HAP-1 (cell line): ENCODE measurements around the gene ANKRD35.
"Not testable (repeated sequence)": the region's sequence is repeated elsewhere in the genome, so short reads cannot be mapped to it uniquely, and the experiment has no call there.

Source experiments
- DNase-seq, 2 experiments: peaks; one replicate each; pipeline ENCODE4 v3.0.0-alpha.2; 2016 to 2020; ENCODE audit warnings: low spot score in 2 of 2
- H3K27me3 ChIP-seq: fragments of 250-450 bp; sonication (Bioruptor Pico); 2 replicates; pipeline ENCODE4 v1.5.1; 2020; ENCODE audit warnings: low read depth, mild to moderate bottlenecking, moderate library complexity
- H3K36me3 ChIP-seq: fragments of 250-450 bp; sonication (Bioruptor Pico); replicated peaks from 2 replicates; pipeline ENCODE4 v1.5.1; 2020; ENCODE audit warnings: mild to moderate bottlenecking
- H3K4me1 ChIP-seq: fragments of 250-450 bp; sonication (Bioruptor Pico); 2 replicates; pipeline ENCODE4 v1.5.1; 2020; ENCODE audit warnings: mild to moderate bottlenecking
- H3K4me3 ChIP-seq: fragments of 250-450 bp; sonication (Bioruptor Pico); 2 replicates; pipeline ENCODE4 v1.5.1; 2020; ENCODE audit warnings: mild to moderate bottlenecking, moderate library complexity
- H3K9me3 ChIP-seq: fragments of 250-450 bp; sonication (Bioruptor Pico); 2 replicates; pipeline ENCODE4 v1.5.1; 2020; ENCODE audit warnings: mild to moderate bottlenecking, moderate library complexity
- in situ Hi-C: fragments of 300-500 bp; cut with MboI; formaldehyde crosslinking; loops from 3 replicates; pipeline ENCODE4 v1.14.3; 2020; ENCODE audit warnings: low sequenced_read_pairs, inconsistent platforms, mixed read lengths

The ANKRD35 gene

DNA sequence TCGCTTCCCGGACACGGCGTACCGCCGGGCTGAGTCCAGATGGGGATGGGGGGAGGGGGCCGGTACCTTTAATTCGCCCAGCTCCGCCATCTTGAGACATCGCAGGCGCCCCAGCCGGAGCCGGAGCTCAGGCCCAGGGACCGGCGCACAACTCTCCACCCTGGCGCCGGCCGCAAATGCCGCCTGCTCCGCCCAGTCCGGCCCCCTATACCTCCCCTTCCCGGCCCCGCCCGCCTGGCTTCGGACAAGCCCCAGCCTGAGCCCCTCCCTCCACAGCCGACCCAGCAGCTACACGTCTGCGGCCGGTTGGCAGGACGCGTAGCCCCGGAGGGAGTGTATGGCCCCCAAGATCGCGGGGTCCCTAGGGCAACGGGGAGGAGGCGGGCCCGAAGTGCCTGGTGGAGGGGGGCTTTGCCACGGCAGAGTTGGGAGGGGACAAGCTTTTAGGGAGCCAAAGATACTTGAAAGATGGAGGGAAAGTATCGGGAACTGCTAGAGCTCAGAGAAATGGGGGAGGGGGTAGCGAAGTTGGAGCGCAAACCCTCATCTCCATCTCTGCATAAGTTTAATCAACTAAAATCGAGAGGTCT, 26.7 kb downstream of the ANKRD35 start, which contains the start of gene PIAS3:
TSS of gene PIAS3 (minus strand) at position 181 of the 590 bp plus-strand sequence. CDS start at position 90, 91 bp downstream.
- Histone ChIP-seq H3K4me3 (peak within 1 kb of the TSS; percentile 95), H3K36me3 (peaks cover 20% of the 10 kb centered on the region), H3K27me3 (0 out of 2 replicates have a peak, but pooled peaks cover 2% of the 10 kb centered on the region), H3K9me3 (peaks cover 4% of the 10 kb centered on the region; the same call in 1 of the 2 replicates), H3K4me1 (peaks cover 11% of the 10 kb centered on the region)
- DNase-seq: peak; percentile 92 to 99
- in situ Hi-C loops: no loop called here

DNA sequence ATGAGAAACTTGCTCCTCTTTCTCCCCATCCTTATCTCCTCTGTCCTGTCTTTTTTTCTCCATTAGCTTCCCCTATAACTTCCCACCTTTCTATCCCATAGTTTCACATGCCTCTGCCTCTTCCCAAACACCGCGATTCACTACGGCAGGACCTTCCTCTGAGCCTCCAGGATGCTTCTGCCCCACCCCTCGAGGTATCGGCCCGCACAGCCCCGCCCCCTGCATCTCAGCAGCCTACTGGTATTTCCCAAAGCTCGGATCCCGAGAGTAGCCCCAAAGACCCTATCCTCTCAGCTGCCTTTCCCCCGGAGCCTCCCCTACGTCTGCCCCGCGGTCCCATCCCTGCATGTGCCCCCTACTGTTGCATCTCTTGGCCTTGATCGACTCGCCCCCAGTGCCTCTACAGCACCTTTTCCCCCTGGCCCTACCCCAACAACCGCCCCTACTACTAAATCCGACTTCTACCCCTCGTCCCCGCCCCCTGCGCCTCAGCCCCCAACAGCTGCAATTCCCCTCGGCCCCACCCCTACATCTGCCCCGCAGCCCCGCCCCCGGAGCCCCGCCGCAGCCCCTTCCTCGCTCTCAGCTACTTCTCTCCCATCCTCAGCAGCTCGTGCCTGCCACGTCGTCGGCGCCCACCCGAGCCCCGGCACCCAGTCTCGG, 27.3 kb downstream of the ANKRD35 start:
- peak overlapping the region; percentile 95 for H3K4me3 ChIP-seq
- H3K9me3 ChIP-seq: peaks cover 4% of the 10 kb centered on the region; the same call in 1 of the 2 replicates
- H3K36me3 ChIP-seq: peaks cover 23% of the 10 kb centered on the region
- in situ Hi-C loops: no loop called here
- H3K4me1 ChIP-seq: peaks cover 11% of the 10 kb centered on the region
- DNase-seq: peak; percentile 40 to 86
- no peaks in the 10 kb centered on the region for H3K27me3 ChIP-seq

DNA sequence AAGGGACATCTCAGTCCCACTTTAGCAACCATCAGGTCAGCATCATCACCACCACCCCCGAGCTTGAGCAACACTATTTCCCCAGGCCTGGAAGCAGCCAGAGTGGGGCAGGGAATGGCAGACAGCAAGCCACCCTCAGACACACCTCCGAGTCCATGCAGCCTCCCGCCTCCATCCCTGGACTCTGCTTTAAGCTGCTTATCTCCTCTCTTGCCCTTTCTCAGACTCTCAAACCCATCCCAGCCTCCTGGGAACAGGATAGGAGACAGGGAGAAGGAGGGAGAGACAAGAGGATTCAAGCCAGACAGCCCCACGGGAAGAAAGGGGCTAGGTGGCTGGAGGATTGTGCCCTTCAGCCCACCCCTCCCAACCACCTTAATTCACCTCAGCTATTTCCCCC, 28.5 kb downstream of the ANKRD35 start:
- peaks cover 11% of the 10 kb centered on the region for H3K4me1 ChIP-seq
- no peak overlapping the region for H3K4me3 ChIP-seq
- in situ Hi-C loops: no loop called here
- H3K9me3 ChIP-seq: peaks cover 4% of the 10 kb centered on the region; the same call in 1 of the 2 replicates
- DNase-seq: no peak
- H3K27me3 ChIP-seq: no peaks in the 10 kb centered on the region
- peaks cover 26% of the 10 kb centered on the region for H3K36me3 ChIP-seq

- in situ Hi-C loops: no loop called here
- peaks cover 8% of the 10 kb centered on the region for H3K4me1 ChIP-seq
- peak in 1 of 2 experiments; percentile 19 for DNase-seq
- H3K9me3 ChIP-seq: peaks cover 4% of the 10 kb centered on the region; the same call in 1 of the 2 replicates
- H3K4me3 ChIP-seq: no peak overlapping the region
- no peaks in the 10 kb centered on the region for H3K27me3 ChIP-seq
- peaks cover 35% of the 10 kb centered on the region for H3K36me3 ChIP-seq
Observed at GRCh38 chr1:145855426-145855948, 30.2 kb downstream of the ANKRD35 start.

- in situ Hi-C loops: no loop called here
Observed at GRCh38 chr1:145849356-145850160, 36.1 kb downstream of the ANKRD35 start.

DNA sequence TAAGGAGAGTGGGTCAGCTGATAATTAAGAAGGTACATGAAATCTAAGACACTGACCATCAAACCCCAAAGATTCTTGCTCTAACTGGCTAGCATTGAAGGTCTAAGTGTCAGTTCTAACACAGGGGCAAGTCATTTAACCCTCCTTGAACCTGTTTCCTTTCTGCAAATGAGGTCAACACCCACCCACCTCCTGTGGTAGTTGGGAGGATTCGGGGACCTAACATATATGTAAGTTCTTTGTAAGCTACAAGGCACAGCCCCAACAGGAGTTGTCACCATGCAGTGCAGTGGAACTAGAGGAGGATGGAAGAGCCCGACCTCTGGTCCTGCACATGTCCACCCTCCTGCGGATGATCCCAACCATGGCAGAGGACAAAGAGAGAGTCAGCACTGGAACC, 37.8 kb downstream of the ANKRD35 start:
- H3K4me3 ChIP-seq: no peak overlapping the region
- no peaks in the 10 kb centered on the region for H3K27me3 ChIP-seq
- H3K4me1 ChIP-seq: no peaks in the 10 kb centered on the region; the same call in 1 of the 2 replicates
- no peak for DNase-seq
- H3K9me3 ChIP-seq: no peaks in the 10 kb centered on the region
- in situ Hi-C loops: no loop called here
- H3K36me3 ChIP-seq: peaks cover 33% of the 10 kb centered on the region

More at GRCh38 chr1:145849356-145850160, 36.1 kb downstream of the ANKRD35 start:
- peaks cover 32% of the 10 kb centered on the region for H3K36me3 ChIP-seq
- H3K9me3 ChIP-seq: no peaks in the 10 kb centered on the region
- H3K4me1 ChIP-seq: no peaks in the 10 kb centered on the region; the same call in 1 of the 2 replicates
- no peak overlapping the region for H3K4me3 ChIP-seq
- DNase-seq: no peak
- H3K27me3 ChIP-seq: no peaks in the 10 kb centered on the region

DNA sequence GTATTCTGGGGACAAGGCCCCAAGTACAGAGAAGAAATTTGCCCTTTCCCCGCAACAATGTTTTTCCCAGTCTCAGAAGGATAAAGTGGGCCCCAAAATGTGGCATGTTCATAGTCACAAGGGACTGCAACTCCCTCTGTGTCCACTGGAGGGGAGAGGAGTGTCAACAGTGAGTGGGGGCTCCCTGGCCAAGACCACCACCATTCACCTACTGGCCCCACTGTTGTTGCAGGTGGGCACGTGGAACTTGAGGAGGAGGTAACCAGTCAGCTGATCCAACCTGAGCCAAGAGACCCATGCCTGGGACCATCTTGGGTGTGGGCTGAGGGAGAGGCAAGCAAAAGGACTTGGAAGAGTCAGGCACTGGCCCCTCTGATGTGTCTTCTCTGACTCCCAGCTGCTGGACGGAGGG, 39.5 kb downstream of the ANKRD35 start:
- Histone ChIP-seq H3K27me3 (no peaks in the 10 kb centered on the region), H3K4me3 (peak overlapping the region; percentile 39), H3K36me3 (peaks cover 43% of the 10 kb centered on the region), H3K4me1 (no peaks in the 10 kb centered on the region; the same call in 1 of the 2 replicates), H3K9me3 (no peaks in the 10 kb centered on the region)
- in situ Hi-C loops: no loop called here
- DNase-seq: peak in 1 of 2 experiments; percentile 43

DNA sequence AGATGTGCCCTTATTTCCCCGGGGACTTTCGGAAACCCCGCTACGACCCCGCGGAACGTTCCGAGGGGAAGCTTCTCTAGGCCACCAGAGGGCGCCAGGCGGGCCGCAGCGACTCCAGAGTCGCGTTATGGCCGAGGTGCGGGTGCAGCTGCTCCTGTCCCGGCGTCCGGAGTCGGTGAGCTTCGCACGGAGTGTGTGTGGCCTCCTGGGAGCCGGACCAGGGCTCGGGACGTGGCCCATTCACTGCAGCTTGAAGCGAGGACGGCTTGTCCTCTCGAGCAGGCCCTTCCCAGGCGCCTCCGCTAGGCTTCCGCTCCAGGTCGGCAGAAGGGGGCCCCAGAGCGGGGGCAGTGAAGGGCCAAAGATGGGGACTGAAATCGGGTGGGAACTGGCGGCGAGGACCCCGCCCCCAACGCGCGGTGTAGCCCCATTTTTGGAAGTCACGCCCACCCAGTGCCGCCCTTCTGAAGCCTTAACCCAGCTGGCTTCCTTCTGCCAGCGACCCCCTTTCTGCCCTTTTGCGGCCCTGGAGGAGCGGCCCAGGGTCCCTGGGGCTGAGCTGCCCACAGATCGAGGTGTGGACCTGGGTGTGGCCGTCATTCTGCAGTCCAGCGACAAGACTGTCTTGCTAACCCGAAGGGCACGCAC, 40.0 kb downstream of the ANKRD35 start, which contains the start of gene NUDT17:
TSS of gene NUDT17 (plus strand) at position 117 of the 648 bp plus-strand sequence. CDS start at position 128, 11 bp downstream.
- in situ Hi-C loops: no loop called here
- Histone ChIP-seq H3K9me3 (no peaks in the 10 kb centered on the region), H3K4me3 (peak within 1 kb of the TSS; percentile 39), H3K27me3 (no peaks in the 10 kb centered on the region), H3K36me3 (peaks cover 44% of the 10 kb centered on the region), H3K4me1 (no peaks in the 10 kb centered on the region; the same call in 1 of the 2 replicates)
- peak; percentile 65 to 90 for DNase-seq

GRCh38 chr1:145845144-145845513, 40.5 kb downstream of the ANKRD35 start:
- Histone ChIP-seq H3K9me3 (no peaks in the 10 kb centered on the region), H3K27me3 (no peaks in the 10 kb centered on the region), H3K4me3 (peak overlapping the region; percentile 39), H3K4me1 (no peaks in the 10 kb centered on the region; the same call in 1 of the 2 replicates), H3K36me3 (peaks cover 44% of the 10 kb centered on the region)
- DNase-seq: no peak
- in situ Hi-C loops: no loop called here

DNA sequence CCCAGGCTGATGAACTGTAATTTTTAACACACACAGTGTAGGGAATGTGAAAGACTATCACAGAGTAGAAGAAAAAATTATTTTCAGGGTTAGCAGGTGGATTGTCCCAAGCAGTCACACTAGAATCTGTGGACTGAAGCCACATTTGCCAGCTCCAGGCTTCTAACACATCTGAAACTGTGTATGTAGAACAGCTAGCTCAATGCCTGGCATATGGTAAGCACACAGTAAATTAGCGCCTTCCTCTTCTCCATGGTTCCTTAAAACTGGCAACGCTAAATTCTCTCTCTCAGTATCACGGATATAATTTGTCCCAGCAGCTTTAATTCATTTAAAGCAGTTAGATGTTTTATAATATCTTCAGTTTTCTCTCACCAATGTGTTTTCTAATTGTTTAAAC, 42.6 kb downstream of the ANKRD35 start:
- Histone ChIP-seq H3K4me3 (no peak overlapping the region), H3K9me3 (no peaks in the 10 kb centered on the region), H3K4me1 (no peaks in the 10 kb centered on the region; the same call in 1 of the 2 replicates), H3K27me3 (no peaks in the 10 kb centered on the region), H3K36me3 (peaks cover 50% of the 10 kb centered on the region)
- no peak for DNase-seq
- in situ Hi-C loops: no loop called here

GRCh38 chr1:145837656-145838055, 48.0 kb downstream of the ANKRD35 start:
- Histone ChIP-seq H3K36me3 (peaks cover 91% of the 10 kb centered on the region), H3K4me3 (no peak overlapping the region), H3K4me1 (no peaks in the 10 kb centered on the region), H3K27me3 (no peaks in the 10 kb centered on the region), H3K9me3 (no peaks in the 10 kb centered on the region)
- DNase-seq: no peak
- in situ Hi-C loops: no loop called here

GRCh38 chr1:145830810-145831209, 54.9 kb downstream of the ANKRD35 start:
- in situ Hi-C loops, H3K4me3 ChIP-seq, H3K9me3 ChIP-seq, H3K27me3 ChIP-seq, H3K4me1 ChIP-seq, DNase-seq: not testable (repeated sequence)
- H3K36me3 ChIP-seq: peaks cover 88% of the 10 kb centered on the region
